Neural crest cell (in vitro differentiated cells): ENCODE measurements around the gene BEX3. TPM values are rescaled to one million over a fixed set of nuclear protein-coding genes. Genes with fewer than 3 reads are reported as not detected.
"Not testable (repeated sequence)": the region's sequence is repeated elsewhere in the genome, so short reads cannot be mapped to it uniquely, and the experiment has no call there.

Experiments used
- DNase-seq: peaks from one replicate; pipeline ENCODE4 v3.0.0; 2021; ENCODE audit warnings: low read depth, mixed read lengths, low spot score
- H3K27ac Mint-ChIP-seq: one replicate; pipeline ENCODE4 v1.8.0; 2021; ENCODE audit warnings: mild to moderate bottlenecking, mixed read lengths; ENCODE audit not compliant: unreplicated experiment
- H3K27me3 Mint-ChIP-seq: 2 replicates; pipeline ENCODE4 v1.8.0; 2021; ENCODE audit warnings: low read depth, mild to moderate bottlenecking, mixed read lengths
- H3K36me3 Mint-ChIP-seq: 2 replicates; pipeline ENCODE4 v1.8.0; 2021; ENCODE audit warnings: low read depth, mild to moderate bottlenecking, mixed read lengths
- H3K4me1 Mint-ChIP-seq: 2 replicates; pipeline ENCODE4 v1.8.0; 2021; ENCODE audit warnings: mixed read lengths
- H3K4me3 Mint-ChIP-seq: one replicate; pipeline ENCODE4 v1.8.0; 2021; ENCODE audit warnings: mild to moderate bottlenecking, mixed read lengths
- H3K9me3 Mint-ChIP-seq: 2 replicates; pipeline ENCODE4 v1.8.0; 2021; ENCODE audit warnings: mixed read lengths
- CTCF ChIP-seq: fragments of 200-600 bp; sonication (generic); conservative IDR thresholded peaks from 2 replicates; pipeline ENCODE4 v1.5.0; 2021; ENCODE audit warnings: antibody characterized with exemption, mild to moderate bottlenecking
- total RNA-seq: library from RNA; stranded (reverse); gene quantifications from 2 replicates; pipeline ENCODE4 v1.2.1, GENCODE V29; 2021

The BEX3 gene
- total RNA-seq, 1 donor from 2014 or later, result 334 TPM

GRCh38 chrX:103405009-103405333, 28.6 kb downstream of the BEX3 start:
- Mint-ChIP-seq H3K4me3 (peak overlapping the region; percentile 93), H3K27me3 (no peaks in the 10 kb centered on the region), H3K4me1 (peaks cover 35% of the 10 kb centered on the region), H3K27ac (peak overlapping the region; percentile 96), H3K9me3 (peaks cover 3% of the 10 kb centered on the region), H3K36me3 (peaks cover 3% of the 10 kb centered on the region)
- no peak for DNase-seq
- TF ChIP-seq CTCF, result no peak

GRCh38 chrX:103406256-103406655, 29.9 kb downstream of the BEX3 start:
- no peak for DNase-seq
- TF ChIP-seq CTCF, result no peak
- Mint-ChIP-seq H3K4me1 (peaks cover 25% of the 10 kb centered on the region), H3K4me3 (peak overlapping the region; percentile 20), H3K27ac (peak overlapping the region; percentile 12), H3K36me3 (peaks cover 10% of the 10 kb centered on the region), H3K9me3 (peaks cover 2% of the 10 kb centered on the region), H3K27me3 (no peaks in the 10 kb centered on the region)

- H3K27ac Mint-ChIP-seq, result no peak overlapping the region
- no peak for TF ChIP-seq CTCF
- no peaks in the 10 kb centered on the region for H3K27me3 Mint-ChIP-seq
Observed at GRCh38 chrX:103407776-103408175, 31.4 kb downstream of the BEX3 start.

GRCh38 chrX:103411721-103412120, 35.4 kb downstream of the BEX3 start:
- H3K27ac Mint-ChIP-seq, H3K4me1 Mint-ChIP-seq, H3K27me3 Mint-ChIP-seq, H3K9me3 Mint-ChIP-seq, DNase-seq, H3K4me3 Mint-ChIP-seq: not testable (repeated sequence)
- peaks cover 25% of the 10 kb centered on the region for H3K36me3 Mint-ChIP-seq

More at GRCh38 chrX:103407776-103408175, 31.4 kb downstream of the BEX3 start:
- Mint-ChIP-seq H3K4me1 (peaks cover 25% of the 10 kb centered on the region), H3K9me3 (peaks cover 2% of the 10 kb centered on the region), H3K4me3 (no peak overlapping the region), H3K36me3 (peaks cover 21% of the 10 kb centered on the region)
- DNase-seq, result no peak

GRCh38 chrX:103413705-103414387, 37.5 kb downstream of the BEX3 start:
- H3K4me1 Mint-ChIP-seq, result no peaks in the 10 kb centered on the region
- TF ChIP-seq CTCF, result no peak
- H3K9me3 Mint-ChIP-seq, result peaks cover 2% of the 10 kb centered on the region
- no peak overlapping the region for H3K27ac Mint-ChIP-seq
- H3K27me3 Mint-ChIP-seq, result no peaks in the 10 kb centered on the region
- peaks cover 25% of the 10 kb centered on the region for H3K36me3 Mint-ChIP-seq
- DNase-seq, result no peak
- H3K4me3 Mint-ChIP-seq, result no peak overlapping the region

GRCh38 chrX:103414561-103414960, 38.2 kb downstream of the BEX3 start:
- peaks cover 2% of the 10 kb centered on the region for H3K9me3 Mint-ChIP-seq
- no peaks in the 10 kb centered on the region for H3K4me1 Mint-ChIP-seq
- no peak for TF ChIP-seq CTCF
- H3K27me3 Mint-ChIP-seq, result no peaks in the 10 kb centered on the region
- peaks cover 27% of the 10 kb centered on the region for H3K36me3 Mint-ChIP-seq
- peak overlapping the region; percentile 80 for H3K27ac Mint-ChIP-seq
- no peak for DNase-seq
- no peak overlapping the region for H3K4me3 Mint-ChIP-seq
